Mesothelial cell of epicardium (in vitro differentiated cells): ENCODE data around the gene GALNT15. TPM values are rescaled to one million over a fixed set of nuclear protein-coding genes. Genes with fewer than 3 reads are reported as not detected.

Experiments
- DNase-seq, 2 experiments: peaks; one replicate each; pipeline ENCODE4 v3.0.0; 2021; ENCODE audit warnings: low spot score in 2 of 2; ENCODE audit not compliant: unreplicated experiment in 2 of 2
- H3K27ac Mint-ChIP-seq: 2 replicates; pipeline ENCODE4 v1.8.0; 2021; ENCODE audit warnings: mixed read lengths
- H3K27me3 Mint-ChIP-seq: 2 replicates; pipeline ENCODE4 v1.8.0; 2021; ENCODE audit warnings: low read depth, mixed read lengths
- H3K36me3 Mint-ChIP-seq: 2 replicates; pipeline ENCODE4 v1.8.0; 2021; ENCODE audit warnings: mixed read lengths
- H3K4me1 Mint-ChIP-seq: 2 replicates; pipeline ENCODE4 v1.8.0; 2021; ENCODE audit warnings: mixed read lengths
- H3K4me3 Mint-ChIP-seq: 2 replicates; pipeline ENCODE4 v1.8.0; 2021; ENCODE audit warnings: mild to moderate bottlenecking, moderate library complexity, mixed read lengths
- H3K9me3 Mint-ChIP-seq: 2 replicates; pipeline ENCODE4 v1.8.0; 2021; ENCODE audit warnings: mixed read lengths
- total RNA-seq: library from RNA; stranded (reverse); gene quantifications from 3 replicates; pipeline ENCODE4 v1.2.1, GENCODE V29; 2021
- TF ChIP-seq, protein P1 (sequence below): fragments of 200-600 bp; sonication (generic); IDR thresholded peaks from one replicate; pipeline ENCODE4 v1.5.0; 2021; ENCODE audit warnings: antibody characterized with exemption; ENCODE audit not compliant: unreplicated experiment

Gene GALNT15, protein sequence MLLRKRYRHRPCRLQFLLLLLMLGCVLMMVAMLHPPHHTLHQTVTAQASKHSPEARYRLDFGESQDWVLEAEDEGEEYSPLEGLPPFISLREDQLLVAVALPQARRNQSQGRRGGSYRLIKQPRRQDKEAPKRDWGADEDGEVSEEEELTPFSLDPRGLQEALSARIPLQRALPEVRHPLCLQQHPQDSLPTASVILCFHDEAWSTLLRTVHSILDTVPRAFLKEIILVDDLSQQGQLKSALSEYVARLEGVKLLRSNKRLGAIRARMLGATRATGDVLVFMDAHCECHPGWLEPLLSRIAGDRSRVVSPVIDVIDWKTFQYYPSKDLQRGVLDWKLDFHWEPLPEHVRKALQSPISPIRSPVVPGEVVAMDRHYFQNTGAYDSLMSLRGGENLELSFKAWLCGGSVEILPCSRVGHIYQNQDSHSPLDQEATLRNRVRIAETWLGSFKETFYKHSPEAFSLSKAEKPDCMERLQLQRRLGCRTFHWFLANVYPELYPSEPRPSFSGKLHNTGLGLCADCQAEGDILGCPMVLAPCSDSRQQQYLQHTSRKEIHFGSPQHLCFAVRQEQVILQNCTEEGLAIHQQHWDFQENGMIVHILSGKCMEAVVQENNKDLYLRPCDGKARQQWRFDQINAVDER
- total RNA-seq = 0.07 to 0.13 TPM (median 0.11 TPM) in 3 replicates

DNA sequence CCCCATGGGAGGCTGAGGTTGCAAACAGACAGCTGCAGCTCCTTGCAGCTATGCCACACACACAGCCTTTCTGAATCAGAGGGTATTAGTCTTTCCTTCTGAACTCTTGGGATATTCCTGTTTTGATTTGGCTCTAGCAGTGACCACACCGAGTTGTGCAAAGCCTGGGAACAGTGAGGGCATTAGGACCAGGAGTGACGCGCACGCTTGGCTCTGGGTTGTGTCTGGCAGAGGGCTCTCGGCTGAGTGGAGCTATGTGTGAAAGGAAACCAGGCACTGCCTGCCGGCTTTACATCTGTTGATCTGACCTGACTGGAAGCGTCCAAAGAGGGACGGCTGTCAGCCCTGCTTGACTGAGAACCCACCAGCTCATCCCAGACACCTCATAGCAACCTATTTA, at the start of gene GALNT15:
GALNT15 (plus strand) TSS at position 292 of the 400 bp plus-strand sequence. CDS start 472 bp downstream, outside the sequence.
- no peaks in the 10 kb centered on the region for H3K36me3 Mint-ChIP-seq
- DNase-seq = no peak
- peaks cover 5% of the 10 kb centered on the region for H3K9me3 Mint-ChIP-seq
- H3K27ac Mint-ChIP-seq = no peak within 1 kb of the TSS
- peaks cover 6% of the 10 kb centered on the region for H3K4me1 Mint-ChIP-seq
- peaks cover 50% of the 10 kb centered on the region for H3K27me3 Mint-ChIP-seq
- TF ChIP-seq, protein P1, sequence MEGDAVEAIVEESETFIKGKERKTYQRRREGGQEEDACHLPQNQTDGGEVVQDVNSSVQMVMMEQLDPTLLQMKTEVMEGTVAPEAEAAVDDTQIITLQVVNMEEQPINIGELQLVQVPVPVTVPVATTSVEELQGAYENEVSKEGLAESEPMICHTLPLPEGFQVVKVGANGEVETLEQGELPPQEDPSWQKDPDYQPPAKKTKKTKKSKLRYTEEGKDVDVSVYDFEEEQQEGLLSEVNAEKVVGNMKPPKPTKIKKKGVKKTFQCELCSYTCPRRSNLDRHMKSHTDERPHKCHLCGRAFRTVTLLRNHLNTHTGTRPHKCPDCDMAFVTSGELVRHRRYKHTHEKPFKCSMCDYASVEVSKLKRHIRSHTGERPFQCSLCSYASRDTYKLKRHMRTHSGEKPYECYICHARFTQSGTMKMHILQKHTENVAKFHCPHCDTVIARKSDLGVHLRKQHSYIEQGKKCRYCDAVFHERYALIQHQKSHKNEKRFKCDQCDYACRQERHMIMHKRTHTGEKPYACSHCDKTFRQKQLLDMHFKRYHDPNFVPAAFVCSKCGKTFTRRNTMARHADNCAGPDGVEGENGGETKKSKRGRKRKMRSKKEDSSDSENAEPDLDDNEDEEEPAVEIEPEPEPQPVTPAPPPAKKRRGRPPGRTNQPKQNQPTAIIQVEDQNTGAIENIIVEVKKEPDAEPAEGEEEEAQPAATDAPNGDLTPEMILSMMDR = no peak
- no peak within 1 kb of the TSS for H3K4me3 Mint-ChIP-seq

DNA sequence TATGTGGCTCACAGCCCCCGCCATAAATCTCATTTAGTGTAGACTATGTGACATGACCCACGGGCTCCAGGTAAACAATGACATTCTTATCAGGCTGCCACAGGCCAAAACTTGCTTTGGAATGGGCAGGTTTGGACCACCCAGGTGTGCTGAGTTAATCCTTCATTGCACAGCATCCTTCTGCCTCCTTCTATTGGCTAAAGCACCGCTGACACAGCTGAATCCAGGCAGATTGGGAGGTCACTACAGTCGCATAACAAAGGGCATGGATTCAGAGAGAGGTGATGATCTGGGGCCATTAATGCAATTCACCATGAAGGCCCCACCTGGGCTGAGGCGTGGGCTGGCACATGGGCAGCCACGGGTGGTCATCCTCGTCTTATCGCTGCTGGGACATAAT, 47.8 kb upstream of the GALNT15 start:
- Mint-ChIP-seq H3K27ac (no peak overlapping the region), H3K4me3 (no peak overlapping the region), H3K4me1 (no peaks in the 10 kb centered on the region), H3K36me3 (no peaks in the 10 kb centered on the region), H3K27me3 (no peaks in the 10 kb centered on the region), H3K9me3 (peaks cover 3% of the 10 kb centered on the region)
- DNase-seq = no peak
- TF ChIP-seq, protein P1 = no peak

DNA sequence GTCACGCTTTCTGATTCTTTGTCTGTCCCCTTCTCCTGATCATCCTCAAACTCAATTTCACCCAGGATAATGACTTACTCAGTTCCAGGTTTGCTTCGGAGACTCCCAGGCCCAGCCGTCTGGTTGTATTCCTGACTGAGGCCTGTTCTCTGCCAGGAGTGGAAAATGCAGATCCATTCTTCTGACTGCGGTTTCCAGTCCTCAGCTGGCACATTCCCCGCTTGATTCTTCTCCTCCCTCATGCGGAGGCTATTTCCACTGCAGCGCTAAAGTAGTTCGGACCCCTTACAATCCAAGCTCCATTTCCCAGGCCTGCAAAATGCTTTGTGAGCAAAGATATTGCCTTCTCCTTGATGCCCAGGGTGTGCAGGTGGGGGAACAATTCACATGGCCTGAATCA, 47.2 kb upstream of the GALNT15 start:
- Mint-ChIP-seq H3K4me1 (no peaks in the 10 kb centered on the region), H3K36me3 (no peaks in the 10 kb centered on the region), H3K4me3 (no peak overlapping the region), H3K9me3 (peaks cover 3% of the 10 kb centered on the region), H3K27ac (no peak overlapping the region), H3K27me3 (no peaks in the 10 kb centered on the region)
- DNase-seq = no peak
- TF ChIP-seq, protein P1 = no peak

DNA sequence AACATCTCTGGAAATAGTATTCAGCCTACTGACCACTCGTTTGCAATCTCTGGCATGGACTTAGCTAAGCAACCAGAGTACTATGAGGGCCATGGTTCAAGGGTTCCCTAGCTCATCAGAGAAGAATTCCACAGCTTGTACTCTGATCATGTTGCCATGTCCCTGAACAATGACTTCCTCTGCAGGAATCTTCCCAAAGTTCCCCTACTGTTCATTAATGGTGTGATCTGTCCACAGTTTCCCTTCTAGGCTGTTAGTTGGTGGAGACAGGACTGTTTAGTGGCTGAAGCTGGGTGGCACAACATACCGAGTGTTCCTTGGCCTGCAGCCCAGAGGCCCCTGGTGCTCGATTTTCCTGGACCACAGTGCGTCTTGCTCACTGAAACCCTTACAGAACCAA, 44.4 kb upstream of the GALNT15 start:
- no peak overlapping the region for H3K27ac Mint-ChIP-seq
- TF ChIP-seq, protein P1 = no peak
- no peaks in the 10 kb centered on the region for H3K36me3 Mint-ChIP-seq
- no peak overlapping the region for H3K4me3 Mint-ChIP-seq
- H3K4me1 Mint-ChIP-seq = no peaks in the 10 kb centered on the region
- no peaks in the 10 kb centered on the region for H3K9me3 Mint-ChIP-seq
- no peaks in the 10 kb centered on the region for H3K27me3 Mint-ChIP-seq
- no peak for DNase-seq

DNA sequence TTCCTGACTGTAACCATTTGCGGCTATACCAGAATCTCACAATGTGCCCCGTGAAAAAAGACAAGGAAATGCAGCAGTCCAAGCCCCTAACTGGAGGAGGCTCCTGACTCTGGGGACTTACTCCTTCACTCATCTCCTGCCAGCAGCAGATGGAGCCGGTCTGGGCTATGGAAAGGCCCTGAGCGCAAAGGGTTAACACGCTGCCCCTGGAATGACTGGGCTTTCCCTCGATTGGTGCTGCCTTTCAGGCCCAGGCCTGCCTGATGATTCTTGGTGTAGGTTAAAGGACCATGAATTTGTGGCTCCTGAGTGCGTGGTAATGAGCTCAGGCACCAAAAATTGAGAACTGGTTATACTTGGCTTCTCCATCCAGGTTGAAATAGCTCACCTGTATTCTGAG, 42.3 kb upstream of the GALNT15 start:
- no peak for DNase-seq
- TF ChIP-seq, protein P1 = no peak
- Mint-ChIP-seq H3K9me3 (peaks cover 5% of the 10 kb centered on the region), H3K4me1 (no peaks in the 10 kb centered on the region), H3K4me3 (no peak overlapping the region), H3K27ac (no peak overlapping the region), H3K27me3 (no peaks in the 10 kb centered on the region), H3K36me3 (no peaks in the 10 kb centered on the region)
